NCI-H748 (cell line): ENCODE measurements around the gene DUSP15.

Source experiments
- DNase-seq: peaks from one replicate; lab custom pipeline; 2025; ENCODE audit not compliant: unreplicated experiment; lab: John Stamatoyannopoulos, UW

The DUSP15 gene

GRCh38 chr20:31860390-31861134 is 9.8 kb downstream of the DUSP15 start:
- DNase-seq, result peak; percentile 21

GRCh38 chr20:31859998-31860380 is 10.3 kb downstream of the DUSP15 start:
- DNase-seq, result no peak

- DNase-seq, result no peak
Observed at GRCh38 chr20:31859266-31859997, 10.9 kb downstream of the DUSP15 start.

GRCh38 chr20:31858760-31859083 is 11.6 kb downstream of the DUSP15 start:
- DNase-seq, result no peak

GRCh38 chr20:31857861-31858759 is 12.2 kb downstream of the DUSP15 start:
- no peak for DNase-seq

GRCh38 chr20:31856516-31856915 is 13.8 kb downstream of the DUSP15 start:
- DNase-seq, result no peak

GRCh38 chr20:31853481-31853880 is 16.8 kb downstream of the DUSP15 start:
- no peak for DNase-seq

- no peak for DNase-seq
Observed at GRCh38 chr20:31851240-31851955, 18.9 kb downstream of the DUSP15 start.

- peak; percentile 68 for DNase-seq
Observed at GRCh38 chr20:31849306-31849930, 20.9 kb downstream of the DUSP15 start.

- DNase-seq, result no peak
Observed at GRCh38 chr20:31848088-31848999, 22.0 kb downstream of the DUSP15 start.

- no peak for DNase-seq
Observed at GRCh38 chr20:31846793-31847138, 23.6 kb downstream of the DUSP15 start.

GRCh38 chr20:31845300-31845863 is 24.9 kb downstream of the DUSP15 start, which contains the start of gene FOXS1:
Gene FOXS1, minus strand, starts transcription at chr20:31845604. Its CDS starts 62 bp downstream, at chr20:31845542.
- no peak for DNase-seq

- DNase-seq, result no peak
Observed at GRCh38 chr20:31844737-31845299, 25.5 kb downstream of the DUSP15 start.

- DNase-seq, result no peak
Observed at GRCh38 chr20:31843881-31844280, 26.4 kb downstream of the DUSP15 start.

GRCh38 chr20:31843288-31843687 is 27.0 kb downstream of the DUSP15 start:
- DNase-seq, result no peak

- DNase-seq, result no peak
Observed at GRCh38 chr20:31842471-31843157, 27.7 kb downstream of the DUSP15 start.

- DNase-seq, result no peak
Observed at GRCh38 chr20:31841928-31842327, 28.4 kb downstream of the DUSP15 start.
